Measurements from ENCODE around the gene GNB1.

DNA sequence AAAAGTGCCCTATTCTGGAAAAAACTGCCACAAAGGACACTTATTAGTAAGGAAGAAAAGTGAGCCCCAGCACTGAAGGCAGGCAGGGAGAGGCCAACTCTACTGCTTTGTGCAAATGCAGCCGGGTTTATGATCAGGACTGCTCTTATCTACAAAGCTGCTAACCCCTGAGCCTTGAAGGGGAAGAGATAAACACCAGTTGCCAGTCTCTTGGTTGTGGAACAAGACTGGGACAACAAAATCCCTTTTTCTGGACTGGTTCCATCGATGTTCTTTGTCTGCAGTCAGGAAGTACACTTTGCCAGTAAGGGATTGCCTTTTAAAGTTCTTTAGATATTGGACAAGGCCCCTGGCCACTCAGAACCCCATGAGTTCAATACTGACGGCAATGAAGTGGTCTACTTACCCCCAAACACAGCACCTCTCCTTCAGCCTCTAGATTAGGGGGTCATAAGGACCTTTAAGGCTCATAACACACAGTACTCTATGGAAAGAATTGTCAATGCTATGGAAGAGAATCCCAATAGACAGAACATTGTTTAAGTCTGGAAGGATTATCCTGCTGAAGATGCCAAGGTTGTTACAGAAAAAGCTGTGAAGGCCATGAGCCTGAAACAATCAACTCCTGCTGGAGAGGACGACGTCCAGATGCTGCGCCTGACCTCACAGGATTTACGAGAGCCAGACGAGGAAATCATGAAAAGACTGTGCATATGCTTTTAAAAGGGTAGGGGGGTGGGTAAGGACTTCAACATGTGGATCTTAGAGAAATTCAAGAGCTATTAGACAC is 43.6 kb downstream of the GNB1 start:
- TF ChIP-seq POLR2A (IDR thresholded peaks at IDR 0.05; ENCODE audit: low read length) (no peak), GATA1 (IDR thresholded peaks at IDR 0.05; ENCODE audit: low read depth, low read length) (no peak)

Measured in erythroblast (primary cell).